K562 (cell line): ENCODE measurements around the gene OTUD1. TPM values are rescaled to one million over a fixed set of nuclear protein-coding genes. Genes with fewer than 3 reads are reported as not detected.

ENCODE experiments used
- ATAC-seq: fragments of 200-7000 bp; cut with Tn5 transposase; 3 replicates; pipeline ENCODE4 v1.9.1; 2020; ENCODE audit warnings: moderate library complexity
- BruUV-seq: library from RNA; stranded (reverse); fragments of 400-500 nt; replicated peaks from 2 replicates; lab custom pipeline; 2021; lab: Mats Ljungman, UMichigan
- CTCF ChIA-PET: fragments of 300-600 bp; formaldehyde crosslinking; extraction: SDS; loops from one replicate; lab custom pipeline; 2021; ENCODE audit warnings: low intra/inter-chr PET ratio; lab: Yijun Ruan, JAX
- POLR2A ChIA-PET: fragments of 300-600, 350-650 bp; sonication (Branson Sonifier 250); formaldehyde crosslinking; extraction: SDS; loops from one replicate; lab custom pipeline; 2021; ENCODE audit warnings: antibody characterized with exemption, inconsistent platforms; lab: Yijun Ruan, JAX
- DNase-seq, 4 experiments: peaks; one replicate each; pipeline versions ENCODE4 v3.0.0 to v3.0.0-alpha.2; 2011 to 2018; ENCODE audit warnings: low spot score in 3 of 4, mixed read lengths in 3 of 4; ENCODE audit errors: extremely low read depth in 1 of 4
- FAIRE-seq: peaks from 2 replicates; lab custom pipeline; 2011; peaks lifted over from hg19 to GRCh38; lab: Jason Lieb, UNC
- H2AFZ ChIP-seq: 2 replicates; pipeline ENCODE4 v1.6.0; 2011; ENCODE audit warnings: low read depth, low read length, control low read depth, inconsistent platforms
- H3K27ac ChIP-seq: fragments of 200-600 bp; 3 replicates; pipeline ENCODE4 v1.8.0; 2011; ENCODE audit warnings: low read depth, mild to moderate bottlenecking, control low read depth, inconsistent platforms, low read length, moderate library complexity, mixed read lengths; ENCODE audit errors: extremely low read depth
- H3K27me3 ChIP-seq, 2 experiments: fragments of 300-600 bp in 1 of 2; 2 replicates in 1 of 2; 3 replicates in 1 of 2; pipeline versions ENCODE4 v1.6.0 to v1.8.0; 2011; ENCODE audit warnings: inconsistent platforms in 2 of 2, low read length in 2 of 2, mild to moderate bottlenecking in 1 of 2, mixed read lengths in 1 of 2, moderate library complexity in 1 of 2; ENCODE audit not compliant: control insufficient read depth in 2 of 2, insufficient read depth in 2 of 2
- H3K36me3 ChIP-seq: fragments of 300-600 bp; 3 replicates; pipeline ENCODE4 v1.8.0; 2011; ENCODE audit warnings: mild to moderate bottlenecking, low read length, inconsistent platforms; ENCODE audit not compliant: control insufficient read depth, insufficient read depth
- H3K4me1 ChIP-seq, 2 experiments: fragments of 200-600 bp in 1 of 2; replicated peaks in 1 of 2; 2 replicates in 1 of 2; 3 replicates in 1 of 2; pipeline versions ENCODE4 v1.5.1 to v1.8.0; 2011; ENCODE audit warnings: inconsistent platforms in 2 of 2, low read length in 2 of 2, mild to moderate bottlenecking in 1 of 2, mixed read lengths in 1 of 2, moderate library complexity in 1 of 2; ENCODE audit not compliant: control insufficient read depth in 2 of 2, insufficient read depth in 2 of 2
- H3K4me2 ChIP-seq: 2 replicates; pipeline ENCODE4 v1.6.1; 2011; ENCODE audit warnings: low read length, control low read depth, inconsistent platforms, mixed read lengths; ENCODE audit not compliant: insufficient read depth
- H3K4me3 ChIP-seq: fragments of 200-600 bp; sonication (generic), shearing (Covaris generic); 2 replicates; pipeline ENCODE4 v1.5.1; 2016; ENCODE audit warnings: control low read depth, inconsistent platforms
- H3K79me2 ChIP-seq: fragments of 200-600 bp; 3 replicates; pipeline ENCODE4 v1.8.0; 2011; ENCODE audit warnings: low read length, inconsistent platforms; ENCODE audit not compliant: control insufficient read depth, insufficient read depth
- H3K9ac ChIP-seq, 2 experiments: 2 replicates each; pipeline versions ENCODE4 v1.6.0 to v1.6.1; 2011; ENCODE audit warnings: low read depth in 2 of 2, low read length in 2 of 2, control low read depth in 1 of 2, inconsistent platforms in 1 of 2, mild to moderate bottlenecking in 1 of 2, mixed read lengths in 1 of 2; ENCODE audit not compliant: insufficient read depth in 1 of 2
- H3K9me1 ChIP-seq: one replicate; pipeline ENCODE4 v1.6.0; 2011; ENCODE audit warnings: inconsistent platforms, mild to moderate bottlenecking, low read length, moderate library complexity; ENCODE audit not compliant: control insufficient read depth, insufficient read depth
- H3K9me3 ChIP-seq: replicated peaks from 2 replicates; pipeline ENCODE4 v1.5.1; 2011; ENCODE audit warnings: low read depth, low read length, inconsistent platforms; ENCODE audit not compliant: control insufficient read depth, insufficient read depth
- H4K20me1 ChIP-seq: replicated peaks from 2 replicates; pipeline ENCODE4 v1.6.1; 2011; ENCODE audit warnings: low read length, inconsistent platforms, mixed read lengths; ENCODE audit not compliant: control insufficient read depth, insufficient read depth
- HNRNPUL1 ChIP-seq: fragments of 200-400 bp; formaldehyde crosslinking; IDR thresholded peaks from 2 replicates; pipeline ENCODE4 v1.6.1; 2017; ENCODE audit warnings: low read length
- SIN3B ChIP-seq: fragments of 450-650 bp; IDR thresholded peaks from 2 replicates; pipeline ENCODE4 v1.6.1; 2017; ENCODE audit warnings: low read depth, mild to moderate bottlenecking, moderate library complexity
- ZNF146 ChIP-seq: IDR thresholded peaks from one replicate; pipeline ENCODE4 v1.6.1; 2018; ENCODE audit warnings: missing compliant biosample characterization; ENCODE audit not compliant: unreplicated experiment
- WGBS: fragments of 100-300 bp; shearing (Covaris generic); methylation state at CpG from one replicate; pipeline ENCODE4 v1.1.6; 2016; ENCODE audit warnings: low coverage, mixed read lengths; ENCODE audit not compliant: insufficient coverage; ENCODE audit errors: missing lambda C conversion rate; 5-methylcytosine and 5-hydroxymethylcytosine counted together
- in situ Hi-C: fragments of 300-500 bp; cut with MboI; formaldehyde crosslinking; loops from 4 replicates; pipeline ENCODE4 v1.15.0; 2018; ENCODE audit warnings: inconsistent platforms, mixed read lengths
- intact Hi-C: fragments of 100-400 bp; cut with micrococcal nuclease; formaldehyde crosslinking; loops from 2 replicates; pipeline ENCODE4 v1.14.2; 2022
- polyA plus RNA-seq, 8 experiments: library from polyadenylated mRNA; depleted of rRNA in 4 of 8; stranded (reverse) in 5 of 8; unstranded in 3 of 8; fragments of >200 nt; fragmentation: Nextera tagmentation in 2 of 8; fragmentation: Illumina TruSeq in 1 of 8; extraction: Ambion mirVana in 2 of 8; extraction: Trizol in 1 of 8; gene quantifications; 2 replicates each; pipeline versions ENCODE4 v1.2.1 to v1.2.3, GENCODE V29; 2011 to 2014; ENCODE audit warnings: inconsistent platforms in 1 of 8, missing spikeins in 1 of 8
- total RNA-seq, 7 experiments: library from RNA; depleted of rRNA in 6 of 7; stranded (reverse); fragments of >200 nt in 6 of 7; fragmentation: Illumina TruSeq in 2 of 7; extraction: Trizol in 2 of 7; gene quantifications; 2 replicates each; pipeline versions ENCODE4 v1.2.1 to v1.2.3, GENCODE V29; 2011 to 2021; ENCODE audit warnings: low replicate concordance in 1 of 7

Gene OTUD1
- total and polyA plus RNA-seq, 9 of the 15 experiments (the other 6 are each of a cell fraction or from before 2014, with no cell fraction given): 0.29 to 2.0 (median 0.49) TPM

GRCh38 chr10:23435378-23435777 is 3.5 kb upstream of the OTUD1 start:
- FAIRE-seq (no peak), DNase-seq (no peak), ATAC-seq (no peak)
- peaks cover 3% of the 10 kb centered on the region; the same call in 1 of the 3 replicates for H3K79me2 ChIP-seq
- no peak overlapping the region for H3K4me3 ChIP-seq
- no peak overlapping the region for H3K4me2 ChIP-seq
- H3K9me3 ChIP-seq: no peaks in the 10 kb centered on the region
- H3K27me3 ChIP-seq: 0 out of 5 replicates have a peak, but pooled peaks cover 0 to 3% of the 10 kb centered on the region in 2 experiments
- ChIA-PET CTCF (no interaction called here), POLR2A (no interaction called here)
- 15% methylated on average over 1 of the region's 1 CpG for WGBS
- intact Hi-C loops (no loop called here), in situ Hi-C loops (no loop called here)
- no peaks in the 10 kb centered on the region; the same call in 1 of the 2 replicates for H4K20me1 ChIP-seq
- H2AFZ ChIP-seq: no peak overlapping the region
- no peak overlapping the region for H3K27ac ChIP-seq
- H3K36me3 ChIP-seq: no peaks in the 10 kb centered on the region; the same call in 2 of the 3 replicates
- no peak overlapping the region for H3K9ac ChIP-seq
- TF ChIP-seq HNRNPUL1 (no peak), ZNF146 (CRISPR knock-in tag) (peak; percentile 84)
- peaks cover 0 to 24% of the 10 kb centered on the region in 2 experiments; a peak in 3 of 5 replicates for H3K4me1 ChIP-seq
- no peaks in the 10 kb centered on the region for H3K9me1 ChIP-seq
- BruUV-seq: no TSS peak

GRCh38 chr10:23436983-23437382 is 1.9 kb upstream of the OTUD1 start:
- intact Hi-C loops: no loop called here
- Histone ChIP-seq H3K79me2 (peaks cover 3% of the 10 kb centered on the region; the same call in 1 of the 3 replicates), H3K27ac (no peak overlapping the region), H3K36me3 (no peaks in the 10 kb centered on the region; the same call in 2 of the 3 replicates), H3K4me3 (no peak overlapping the region), H3K27me3 (0 out of 5 replicates have a peak, but pooled peaks cover 0 to 4% of the 10 kb centered on the region in 2 experiments), H3K9me1 (no peaks in the 10 kb centered on the region), H3K4me2 (no peak overlapping the region), H3K9me3 (no peaks in the 10 kb centered on the region), H3K4me1 (peaks cover 0 to 26% of the 10 kb centered on the region in 2 experiments; a peak in 3 of 5 replicates), H2AFZ (no peak overlapping the region), H3K9ac (no peak overlapping the region), H4K20me1 (no peaks in the 10 kb centered on the region; the same call in 1 of the 2 replicates)
- TF ChIP-seq SIN3B: no peak
- in situ Hi-C loops: no loop called here
- ChIA-PET CTCF (no interaction called here), POLR2A (interaction anchor here (1.1 kb wide), 1 partner anchor 10 kb away, joined by 5 read pairs; no protein-coding TSS in a partner anchor)
- DNase-seq (no peak), ATAC-seq (no peak), FAIRE-seq (no peak)
- 39% methylated on average over 4 of the region's 4 CpGs for WGBS
- no TSS peak for BruUV-seq
